HG03060 (cell line): Measurements from ENCODE around the gene TAF3.

Experiments used
- ATAC-seq: cut with Tn5 transposase; IDR thresholded peaks from one replicate; pipeline ENCODE4 v1.9.1; 2021; ENCODE audit warnings: low read depth, moderate number of reproducible peaks; ENCODE audit not compliant: unreplicated experiment

Gene TAF3

GRCh38 chr10:7958442-7958841, 140.1 kb downstream of the TAF3 start:
- no peak for ATAC-seq

GRCh38 chr10:7960108-7960507, 141.8 kb downstream of the TAF3 start:
- ATAC-seq = no peak

- no peak for ATAC-seq
Measured at GRCh38 chr10:7962592-7962991, 144.3 kb downstream of the TAF3 start.

- ATAC-seq = no peak
Measured at GRCh38 chr10:7965457-7965856, 147.2 kb downstream of the TAF3 start.

GRCh38 chr10:7967035-7967434, 148.7 kb downstream of the TAF3 start:
- ATAC-seq = no peak

- ATAC-seq = no peak
Measured at GRCh38 chr10:7968510-7969112, 150.3 kb downstream of the TAF3 start.

- ATAC-seq = no peak
Measured at GRCh38 chr10:7969623-7970022, 151.3 kb downstream of the TAF3 start.

- no peak for ATAC-seq
Measured at GRCh38 chr10:7971949-7972348, 153.6 kb downstream of the TAF3 start.

GRCh38 chr10:7972367-7972766, 154.1 kb downstream of the TAF3 start:
- no peak for ATAC-seq

- no peak for ATAC-seq
Measured at GRCh38 chr10:7980196-7980595, 161.9 kb downstream of the TAF3 start.

- no peak for ATAC-seq
Measured at GRCh38 chr10:7982727-7983126, 164.4 kb downstream of the TAF3 start.

- no peak for ATAC-seq
Measured at GRCh38 chr10:7984325-7984724, 166.0 kb downstream of the TAF3 start.

- no peak for ATAC-seq
Measured at GRCh38 chr10:7984896-7985295, 166.6 kb downstream of the TAF3 start.

GRCh38 chr10:7986851-7987250, 168.5 kb downstream of the TAF3 start:
- ATAC-seq = no peak

- no peak for ATAC-seq
Measured at GRCh38 chr10:7988989-7989388, 170.7 kb downstream of the TAF3 start.

- ATAC-seq = no peak
Measured at GRCh38 chr10:7998831-7999230, 180.5 kb downstream of the TAF3 start.

- ATAC-seq = no peak
Measured at GRCh38 chr10:8004469-8005000, 186.2 kb downstream of the TAF3 start.

GRCh38 chr10:8006274-8006999, 188.1 kb downstream of the TAF3 start:
- no peak for ATAC-seq

- ATAC-seq = no peak
Measured at GRCh38 chr10:8009031-8009430, 190.7 kb downstream of the TAF3 start.

- no peak for ATAC-seq
Measured at GRCh38 chr10:8013006-8013405, 194.7 kb downstream of the TAF3 start.

GRCh38 chr10:8013619-8014018, 195.3 kb downstream of the TAF3 start:
- no peak for ATAC-seq

GRCh38 chr10:8014649-8015048, 196.3 kb downstream of the TAF3 start:
- no peak for ATAC-seq
